HCT116 (cell line): ENCODE measurements around the gene PRR36. TPM values are rescaled to one million over a fixed set of nuclear protein-coding genes. Genes with fewer than 3 reads are reported as not detected.

Experiments
- ATAC-seq: fragments of 200-7000 bp; cut with Tn5 transposase; 2 replicates; pipeline ENCODE4 v1.9.1; 2020; ENCODE audit warnings: mild to moderate bottlenecking, moderate library complexity
- BruUV-seq: library from RNA; stranded (reverse); fragments of 400-500 nt; replicated peaks from 2 replicates; lab custom pipeline; 2021; lab: Mats Ljungman, UMichigan
- CTCF ChIA-PET: fragments of 300-600 bp; sonication (Branson Sonifier 250); formaldehyde crosslinking; loops from one replicate; lab custom pipeline; 2021; ENCODE audit warnings: antibody characterized with exemption; lab: Charles Lee
- POLR2A ChIA-PET: fragments of 300-600, 350-600 bp; sonication (Branson Sonifier 250); formaldehyde crosslinking; loops from one replicate; lab custom pipeline; 2021; ENCODE audit warnings: antibody characterized with exemption; lab: Charles Lee
- RAD21 ChIA-PET, 2 experiments: fragments of 300-600 bp; sonication (Branson Sonifier 250); formaldehyde crosslinking; loops; one replicate each; lab custom pipeline; 2023; ENCODE audit warnings: low total read pairs in 2 of 2; ENCODE audit not compliant: uncharacterized antibody in 2 of 2, unreplicated experiment in 2 of 2, low non-redundant PET in 1 of 2; lab: Charles Lee
- DNase-seq: peaks from one replicate; pipeline ENCODE4 v3.0.0-alpha.2; 2010; ENCODE audit warnings: low read depth, low spot score
- H2AFZ ChIP-seq: fragments of 200-600 bp; shearing (Covaris generic), sonication (generic); 2 replicates; pipeline ENCODE4 v1.6.1; 2017; ENCODE audit warnings: low read depth, mixed run types, mixed read lengths, antibody characterized with exemption, low read length; ENCODE audit not compliant: poor library complexity, severe bottlenecking
- H3K27ac ChIP-seq: 2 replicates; pipeline ENCODE4 v1.5.1; 2012; ENCODE audit warnings: low read depth, low read length
- H3K27me3 ChIP-seq: fragments of 200-600 bp; sonication (generic); 2 replicates; pipeline ENCODE4 v1.6.1; 2016; ENCODE audit warnings: mixed run types, low read length, mixed read lengths; ENCODE audit not compliant: insufficient read depth
- H3K36me3 ChIP-seq, 2 experiments: fragments of 200-500 bp in 1 of 2; fragments of 200-600 bp in 1 of 2; sonication (Bioruptor generic) in 1 of 2; sonication (generic) in 1 of 2; 2 replicates each; pipeline versions ENCODE4 v1.5.1 to v1.6.1; 2014 to 2016; ENCODE audit warnings: low read length in 2 of 2, inconsistent platforms in 1 of 2, mixed read lengths in 1 of 2, mixed run types in 1 of 2; ENCODE audit not compliant: insufficient read depth in 2 of 2, control insufficient read depth in 1 of 2
- H3K4me1 ChIP-seq, 2 experiments: fragments of 200-600 bp in 1 of 2; sonication (generic) in 1 of 2; 2 replicates each; pipeline versions ENCODE4 v1.5.1 to v1.6.1; 2012 to 2017; ENCODE audit warnings: low read length in 2 of 2, inconsistent platforms in 1 of 2, mild to moderate bottlenecking in 1 of 2, mixed read lengths in 1 of 2, mixed run types in 1 of 2, moderate library complexity in 1 of 2; ENCODE audit not compliant: insufficient read depth in 2 of 2, control insufficient read depth in 1 of 2
- H3K4me2 ChIP-seq: fragments of 200-600 bp; sonication (generic); 2 replicates; pipeline ENCODE4 v1.6.1; 2017; ENCODE audit warnings: mixed run types, low read length, mixed read lengths
- H3K4me3 ChIP-seq, 2 experiments: fragments of 200-600 bp in 1 of 2; sonication (generic) in 1 of 2; replicated peaks in 1 of 2; 2 replicates each; pipeline ENCODE4 v1.5.1; 2011 to 2016; ENCODE audit warnings: low read length in 2 of 2, control low read depth in 1 of 2, low read depth in 1 of 2, mild to moderate bottlenecking in 1 of 2, mixed read lengths in 1 of 2, mixed run types in 1 of 2
- H3K79me2 ChIP-seq: fragments of 200-600 bp; sonication (generic); 2 replicates; pipeline ENCODE4 v1.6.1; 2017; ENCODE audit warnings: mild to moderate bottlenecking, mixed run types, low read length, moderate library complexity, mixed read lengths; ENCODE audit not compliant: insufficient read depth
- H3K9ac ChIP-seq: fragments of 200-600 bp; sonication (generic); 2 replicates; pipeline ENCODE4 v1.6.1; 2016; ENCODE audit warnings: low read length, mixed read lengths
- H3K9me2 ChIP-seq: fragments of 200-600 bp; sonication (generic), shearing (Covaris generic); 2 replicates; pipeline ENCODE4 v1.6.1; 2017; ENCODE audit warnings: mixed run types, mild to moderate bottlenecking, moderate library complexity; ENCODE audit not compliant: insufficient read depth
- H3K9me3 ChIP-seq, 2 experiments: fragments of 200-500 bp in 1 of 2; fragments of 200-600 bp in 1 of 2; sonication (Bioruptor generic) in 1 of 2; sonication (generic) in 1 of 2; 2 replicates each; pipeline ENCODE4 v1.6.1; 2014 to 2017; ENCODE audit warnings: low read length in 2 of 2, mixed read lengths in 2 of 2, inconsistent platforms in 1 of 2, low read depth in 1 of 2, mild to moderate bottlenecking in 1 of 2, mixed run types in 1 of 2, moderate library complexity in 1 of 2; ENCODE audit not compliant: control insufficient read depth in 1 of 2, insufficient read depth in 1 of 2
- H4K20me1 ChIP-seq: fragments of 200-600 bp; sonication (generic), shearing (Covaris generic); 2 replicates; pipeline ENCODE4 v1.6.1; 2017; ENCODE audit warnings: mixed run types, mild to moderate bottlenecking, moderate library complexity; ENCODE audit not compliant: insufficient read depth
- CBX3 ChIP-seq: IDR thresholded peaks from 2 replicates; pipeline ENCODE4 v1.6.1; 2012; ENCODE audit warnings: low read depth
- CTCF ChIP-seq, 3 experiments: fragments of 200-600 bp in 1 of 3; sonication (generic) in 1 of 3; IDR thresholded peaks in 2 of 3; conservative IDR thresholded peaks in 1 of 3; 2 replicates each; pipeline ENCODE4 v1.5.1; 2012 to 2017; ENCODE audit warnings: low read depth in 2 of 3, low read length in 2 of 3, antibody characterized with exemption in 1 of 3, borderline replicate concordance in 1 of 3, control low read depth in 1 of 3, mild to moderate bottlenecking in 1 of 3, mixed read lengths in 1 of 3, mixed run types in 1 of 3, moderate library complexity in 1 of 3; ENCODE audit not compliant: insufficient read depth in 1 of 3
- EGR1 ChIP-seq: IDR thresholded peaks from 2 replicates; pipeline ENCODE4 v1.6.1; 2012; ENCODE audit warnings: low read depth
- EZH2 ChIP-seq: fragments of 200-600 bp; sonication (generic); IDR thresholded peaks from 2 replicates; pipeline ENCODE4 v1.6.1; 2017; ENCODE audit warnings: antibody characterized with exemption, mixed run types
- JUND ChIP-seq: IDR thresholded peaks from 2 replicates; pipeline ENCODE4 v1.6.1; 2012
- MAX ChIP-seq: IDR thresholded peaks from 2 replicates; pipeline ENCODE4 v1.6.1; 2012
- POLR2A ChIP-seq: IDR thresholded peaks from 2 replicates; pipeline ENCODE4 v1.7.0; 2011; ENCODE audit warnings: borderline replicate concordance; ENCODE audit not compliant: insufficient read depth, insufficient read length; ENCODE audit errors: extremely low read depth
- POLR2AphosphoS5 ChIP-seq: IDR thresholded peaks from 2 replicates; pipeline ENCODE4 v1.6.1; 2011; ENCODE audit warnings: mild to moderate bottlenecking, low read depth, low read length, moderate library complexity
- RAD21 ChIP-seq: IDR thresholded peaks from 2 replicates; pipeline ENCODE4 v1.6.1; 2012; ENCODE audit warnings: low read depth, mild to moderate bottlenecking
- REST ChIP-seq: IDR thresholded peaks from 2 replicates; pipeline ENCODE4 v1.6.1; 2012; ENCODE audit warnings: low read depth
- SP1 ChIP-seq: IDR thresholded peaks from 2 replicates; pipeline ENCODE4 v1.6.1; 2012; ENCODE audit warnings: low read depth
- SRF ChIP-seq: IDR thresholded peaks from 2 replicates; pipeline ENCODE4 v1.6.1; 2012; ENCODE audit warnings: low read depth
- TCF7L2 ChIP-seq: IDR thresholded peaks from 2 replicates; pipeline ENCODE4 v1.7.0; 2011; ENCODE audit warnings: borderline replicate concordance, inconsistent platforms; ENCODE audit not compliant: insufficient read depth, insufficient read length; ENCODE audit errors: extremely low read depth
- YY1 ChIP-seq: IDR thresholded peaks from 2 replicates; pipeline ENCODE4 v1.6.1; 2011; ENCODE audit warnings: low read length, low read depth, moderate library complexity, mild to moderate bottlenecking; ENCODE audit not compliant: insufficient replicate concordance; ENCODE audit errors: extremely low read depth
- ZBTB33 ChIP-seq: IDR thresholded peaks from 2 replicates; pipeline ENCODE4 v1.6.1; 2011; ENCODE audit warnings: mild to moderate bottlenecking, low read length, moderate library complexity; ENCODE audit not compliant: insufficient replicate concordance; ENCODE audit errors: extremely low read depth
- ZFX ChIP-seq: fragments of 450-650 bp; IDR thresholded peaks from 2 replicates; pipeline ENCODE4 v1.6.1; 2017
- ZNF274 ChIP-seq: fragments of 200-500 bp; sonication (Bioruptor generic); IDR thresholded peaks from 2 replicates; pipeline ENCODE4 v1.6.1; 2014; ENCODE audit warnings: mild to moderate bottlenecking, low read depth, low read length, inconsistent platforms
- intact Hi-C: fragments of 100-400 bp; cut with micrococcal nuclease; formaldehyde crosslinking; loops from 2 replicates; pipeline ENCODE4 v1.10.0; 2022
- total RNA-seq: library from RNA; stranded (reverse); gene quantifications from one replicate; pipeline ENCODE4 v1.2.1, GENCODE V29; 2021; ENCODE audit not compliant: unreplicated experiment

Gene PRR36
- total RNA-seq, 1 experiment from 2014 or later = 7.5 TPM

- no peak for TF ChIP-seq ZBTB33
- no peak for TF ChIP-seq RAD21
- TF ChIP-seq ZNF274 = no peak
- TF ChIP-seq SRF = no peak
- no peak for TF ChIP-seq MAX
Observed at GRCh38 chr19:7907544-7907943, 33.4 kb upstream of the PRR36 start (continued).

- no peak for TF ChIP-seq POLR2AphosphoS5
- no peak for TF ChIP-seq REST
- TF ChIP-seq ZNF274 = no peak
- no peak for TF ChIP-seq YY1
- no peak for TF ChIP-seq TCF7L2
- no peak for TF ChIP-seq SP1
- no peak for TF ChIP-seq ZFX
- TF ChIP-seq CBX3 = no peak
- TF ChIP-seq MAX = no peak
- TF ChIP-seq POLR2A = no peak
- TF ChIP-seq EGR1 = no peak
- no peak for TF ChIP-seq EZH2
- TF ChIP-seq CTCF (IDR thresholded peaks at IDR 0.05 in 2 of 3, conservative IDR thresholded peaks at IDR 0.05 in 1 of 3; ENCODE audit: borderline replicate concordance in 1 of 3, insufficient read depth in 1 of 3, low read depth in 2 of 3, low read length in 2 of 3) = no peak
- TF ChIP-seq JUND = no peak
- no peak for TF ChIP-seq RAD21
- no peak overlapping the region for H2AFZ ChIP-seq
- H3K27me3 ChIP-seq = no peaks in the 10 kb centered on the region
- peaks cover 4 to 5% of the 10 kb centered on the region in 2 experiments; a peak in 3 of 4 replicates for H3K36me3 ChIP-seq
- no peaks in the 10 kb centered on the region for H3K9me2 ChIP-seq
- CTCF ChIA-PET = no interaction called here
- RAD21 ChIA-PET = no interaction called here
- no peaks in the 10 kb centered on the region for H4K20me1 ChIP-seq
- H3K27ac ChIP-seq = no peak overlapping the region; the same call in 1 of the 2 replicates
- peaks cover 3 to 25% of the 10 kb centered on the region in 2 experiments; a peak in 2 of 4 replicates for H3K4me1 ChIP-seq
- no peak overlapping the region for H3K4me2 ChIP-seq
- ATAC-seq (no peak), DNase-seq (no peak)
- no peaks in the 10 kb centered on the region for H3K9me3 ChIP-seq
- no TSS peak for BruUV-seq
- POLR2A ChIA-PET = no interaction called here
- intact Hi-C loops = no loop called here
- H3K9ac ChIP-seq = no peak overlapping the region
- H3K79me2 ChIP-seq = peaks cover 64% of the 10 kb centered on the region
- H3K4me3 ChIP-seq = no peak overlapping the region
Observed at GRCh38 chr19:7907122-7907521, 32.9 kb upstream of the PRR36 start.
